Pancreas (tissue), 10 donors: ENCODE results near the gene RACGAP1. TPM values are rescaled to one million over a fixed set of nuclear protein-coding genes. Genes with fewer than 3 reads are reported as not detected.

ENCODE experiments used
- ATAC-seq, 4 donors: fragments of 200-7000 bp; cut with Tn5 transposase; one replicate each; pipeline versions ENCODE4 v1.8.0 to v1.9.1; 2020; ENCODE audit warnings: mild to moderate bottlenecking in 4 of 4, moderate library complexity in 4 of 4
- DNase-seq, 6 donors: peaks; one replicate each; pipeline ENCODE4 v3.0.0-alpha.2; 2020
- FAIRE-seq: peaks from 2 replicates; lab custom pipeline; 2012; peaks lifted over from hg19 to GRCh38; lab: Jason Lieb, UNC
- H3K27ac ChIP-seq, 4 donors: fragments of 200-600 bp; sonication (generic); 1 replicate in 3 of 4; 2 replicates in 1 of 4; pipeline versions ENCODE4 v1.5.0 to v1.8.0; 2020
- H3K27me3 ChIP-seq, 4 donors: fragments of 200-600 bp; one replicate each; pipeline ENCODE4 v1.8.0; 2021
- H3K36me3 ChIP-seq, 3 donors: fragments of 200-600 bp; sonication (generic) in 1 of 3; one replicate each; pipeline versions ENCODE4 v1.5.0 to v1.8.0; 2020 to 2021
- H3K4me1 ChIP-seq, 3 donors: fragments of 200-600 bp; one replicate each; pipeline ENCODE4 v1.8.0; 2021
- H3K4me3 ChIP-seq, 4 donors: fragments of 200-600 bp; sonication (generic) in 2 of 4; one replicate each; pipeline versions ENCODE4 v1.5.0 to v1.8.0; 2020 to 2021
- H3K9me3 ChIP-seq, 4 donors: fragments of 200-600 bp; one replicate each; pipeline ENCODE4 v1.8.0; 2021
- WGBS, 2 donors: extraction: QIAGEN DNeasy Blood & Tissue Kit; methylation state at CpG; one replicate each; pipeline ENCODE4 v1.1.7; 2013; 5-methylcytosine and 5-hydroxymethylcytosine counted together
- intact Hi-C, 3 donors: fragments of 100-400 bp; cut with DNase I; formaldehyde crosslinking; loops; one replicate each; pipeline versions ENCODE4 v1.11.1 to v1.14.2; 2022
- polyA plus RNA-seq, 2 donors: library from polyadenylated mRNA; stranded (reverse); fragments of 200-250 nt; gene quantifications; one replicate each; pipeline ENCODE4 v1.2.3, GENCODE V29; 2013
- total RNA-seq, 6 donors: library from RNA; stranded (reverse); fragmentation: NEBNext Ultra II Directional in 4 of 6; extraction: Animal tissue kit (Norgen Biotek cat#: 25700) in 4 of 6; gene quantifications; one replicate each; pipeline versions ENCODE4 v1.2.1 to v1.2.4, GENCODE V29; 2021 to 2023
- TF ChIP-seq, protein P1 (sequence below), 4 donors: fragments of 200-600 bp; sonication (generic) in 3 of 4; IDR thresholded peaks; one replicate each; pipeline versions ENCODE4 v1.5.0 to v1.8.0; 2021; ENCODE audit warnings: antibody characterized with exemption in 4 of 4
- donor health status: healthy with polysubstance abuse.
- donor health status: DM: no; HTN: no; CAD: no; lungs with moderate emphysema.
- donor health status: DM: no; HTN: no; CAD: no.
- donor health status: control.
- donor health status: control.
- donor health status: Bipolar disorder and iron deficiency.
- donor health status: DM: yes; HTN: yes; CAD: no.
- donor health status: DM: no; HTN: no; CAD: no.
- donor health status: DM: no; HTN: no; CAD: no.
- donor health status: DM: yes; HTN: yes; CAD: no.

RACGAP1 gene
- total and polyA plus RNA-seq, 8 donors: 0.72 to 6.3 (median 2.4) TPM

DNA sequence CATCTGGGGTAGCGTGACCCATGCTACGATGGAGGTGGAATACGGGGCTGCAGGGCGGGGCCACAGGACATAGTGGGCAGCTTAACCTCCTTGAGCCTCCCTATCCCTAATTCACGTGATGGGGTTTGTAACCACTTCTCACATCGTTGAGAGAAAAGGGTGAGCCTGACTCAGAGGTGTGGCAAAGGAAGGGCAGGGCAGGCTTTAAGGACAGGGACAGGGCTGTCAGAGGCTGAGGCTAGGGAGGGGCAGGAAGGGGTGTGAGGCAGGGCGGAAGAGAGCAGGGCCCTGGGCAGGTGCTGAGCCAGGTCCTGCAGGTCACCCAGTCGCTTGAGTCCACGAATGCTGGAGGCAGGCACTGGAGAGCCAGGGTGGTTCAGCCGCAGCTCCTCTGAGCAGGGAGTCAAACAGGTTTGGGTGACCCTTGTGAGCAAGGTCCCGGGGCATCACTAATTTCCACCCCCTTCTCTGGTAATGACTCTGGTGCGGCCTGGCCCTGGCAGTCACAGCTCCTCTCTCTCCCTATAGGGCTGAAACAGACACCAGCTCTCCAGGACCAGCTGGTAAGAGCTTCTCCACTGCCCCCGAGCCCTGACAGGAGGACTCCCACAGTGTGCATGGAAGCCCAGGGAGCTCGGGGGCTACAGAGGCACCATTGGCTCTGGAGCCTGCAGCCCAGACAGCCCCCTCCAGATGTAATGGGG lies 82.2 kb downstream of the RACGAP1 start:
- 79 to 80% methylated on average over 14 of the region's 14 CpGs for WGBS, 2 donors
- Histone ChIP-seq H3K4me3 (no peak overlapping the region), H3K36me3 (no peaks in the 10 kb centered on the region), H3K27ac (no peak overlapping the region), H3K4me1 (peaks cover 0 to 3% (median 0%) of the 10 kb centered on the region in 3 donors), H3K27me3 (no peaks in the 10 kb centered on the region), H3K9me3 (no peaks in the 10 kb centered on the region)
- DNase-seq (no peak), ATAC-seq (no peak), FAIRE-seq (no peak)
- TF ChIP-seq, protein P1, sequence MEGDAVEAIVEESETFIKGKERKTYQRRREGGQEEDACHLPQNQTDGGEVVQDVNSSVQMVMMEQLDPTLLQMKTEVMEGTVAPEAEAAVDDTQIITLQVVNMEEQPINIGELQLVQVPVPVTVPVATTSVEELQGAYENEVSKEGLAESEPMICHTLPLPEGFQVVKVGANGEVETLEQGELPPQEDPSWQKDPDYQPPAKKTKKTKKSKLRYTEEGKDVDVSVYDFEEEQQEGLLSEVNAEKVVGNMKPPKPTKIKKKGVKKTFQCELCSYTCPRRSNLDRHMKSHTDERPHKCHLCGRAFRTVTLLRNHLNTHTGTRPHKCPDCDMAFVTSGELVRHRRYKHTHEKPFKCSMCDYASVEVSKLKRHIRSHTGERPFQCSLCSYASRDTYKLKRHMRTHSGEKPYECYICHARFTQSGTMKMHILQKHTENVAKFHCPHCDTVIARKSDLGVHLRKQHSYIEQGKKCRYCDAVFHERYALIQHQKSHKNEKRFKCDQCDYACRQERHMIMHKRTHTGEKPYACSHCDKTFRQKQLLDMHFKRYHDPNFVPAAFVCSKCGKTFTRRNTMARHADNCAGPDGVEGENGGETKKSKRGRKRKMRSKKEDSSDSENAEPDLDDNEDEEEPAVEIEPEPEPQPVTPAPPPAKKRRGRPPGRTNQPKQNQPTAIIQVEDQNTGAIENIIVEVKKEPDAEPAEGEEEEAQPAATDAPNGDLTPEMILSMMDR (IDR thresholded peaks at IDR 0.05): no peak
- intact Hi-C loops: no loop called here

DNA sequence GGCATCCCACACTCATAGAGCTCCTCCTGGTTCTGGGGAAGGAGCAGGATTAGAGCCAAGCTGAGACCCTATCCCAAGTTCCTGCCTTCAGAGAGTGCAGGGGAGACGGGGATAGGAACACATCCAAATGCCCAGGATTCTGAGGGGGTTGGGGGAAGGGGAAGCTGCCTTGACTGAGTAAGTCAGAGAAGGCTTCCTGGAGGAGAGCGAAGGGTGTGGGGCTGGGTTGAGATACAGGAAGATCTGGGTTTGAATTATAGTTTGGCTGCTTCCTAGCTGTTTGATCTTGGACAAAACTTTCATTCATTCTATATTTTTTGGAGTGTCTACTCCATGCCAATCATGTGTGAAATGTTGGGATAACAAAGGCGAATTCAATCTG lies 82.8 kb downstream of the RACGAP1 start:
- Histone ChIP-seq H3K27me3 (no peaks in the 10 kb centered on the region), H3K36me3 (no peaks in the 10 kb centered on the region), H3K27ac (no peak overlapping the region), H3K4me3 (no peak overlapping the region), H3K4me1 (peaks cover 0 to 4% (median 3%) of the 10 kb centered on the region in 3 donors), H3K9me3 (no peaks in the 10 kb centered on the region)
- intact Hi-C loops: no loop called here
- ATAC-seq (no peak), DNase-seq (no peak), FAIRE-seq (no peak)
- 92 to 93% methylated on average over 3 of the region's 3 CpGs for WGBS, 2 donors
- TF ChIP-seq, protein P1 (IDR thresholded peaks at IDR 0.05): no peak

GRCh38 chr12:49941556-49942511 lies 83.5 kb downstream of the RACGAP1 start:
- DNase-seq (no peak), FAIRE-seq (no peak), ATAC-seq (no peak)
- Histone ChIP-seq H3K9me3 (no peaks in the 10 kb centered on the region), H3K4me1 (peaks cover 0 to 4% (median 3%) of the 10 kb centered on the region in 3 donors), H3K4me3 (no peak overlapping the region), H3K36me3 (no peaks in the 10 kb centered on the region), H3K27ac (no peak overlapping the region), H3K27me3 (no peaks in the 10 kb centered on the region)
- intact Hi-C loops: no loop called here
- 71% methylated on average over 13 of the region's 13 CpGs for WGBS, 2 donors
- TF ChIP-seq, protein P1 (IDR thresholded peaks at IDR 0.05): no peak

GRCh38 chr12:49939707-49940106 lies 85.6 kb downstream of the RACGAP1 start:
- WGBS, 2 donors: 92 to 97% methylated on average over 1 of the region's 1 CpG
- FAIRE-seq (no peak), DNase-seq (no peak), ATAC-seq (peak in 1 of 4 donors; percentile 18)
- no peaks in the 10 kb centered on the region for H3K27me3 ChIP-seq
- no peaks in the 10 kb centered on the region for H3K36me3 ChIP-seq
- no peak overlapping the region for H3K4me3 ChIP-seq
- peaks cover 0 to 4% (median 0%) of the 10 kb centered on the region in 3 donors for H3K4me1 ChIP-seq
- intact Hi-C loops: no loop called here
- TF ChIP-seq, protein P1 (IDR thresholded peaks at IDR 0.05): no peak
- peak overlapping the region; percentile 10 to 58 (median 48) for H3K27ac ChIP-seq
- no peaks in the 10 kb centered on the region for H3K9me3 ChIP-seq
